HEK293 (cell line): ENCODE results near the gene PTPN20.

Experiments
- IKZF3 ChIP-seq: fragments of 450-650 bp; IDR thresholded peaks from 2 replicates; pipeline ENCODE4 v1.5.0; 2018; ENCODE audit warnings: missing biosample characterization, mild to moderate bottlenecking, missing genetic modification characterization, moderate library complexity
- KLF9 ChIP-seq: fragments of 450-650 bp; formaldehyde crosslinking; IDR thresholded peaks from 2 replicates; pipeline ENCODE4 v1.5.1; 2016; ENCODE audit warnings: missing biosample characterization, missing genetic modification characterization, low read depth
- PRDM1 ChIP-seq: fragments of 450-650 bp; formaldehyde crosslinking; IDR thresholded peaks from 2 replicates; pipeline ENCODE4; 2016; ENCODE audit warnings: missing biosample characterization, missing genetic modification characterization
- SETDB1 ChIP-seq: IDR thresholded peaks from one replicate; pipeline ENCODE4 v1.6.1; 2017; ENCODE audit warnings: mild to moderate bottlenecking, low read length, moderate library complexity, mixed read lengths; ENCODE audit not compliant: insufficient read length
- ZNF341 ChIP-seq: fragments of 450-650 bp; formaldehyde crosslinking; IDR thresholded peaks from 2 replicates; pipeline ENCODE4; 2016; ENCODE audit warnings: low read depth, missing biosample characterization, missing genetic modification characterization
- ZNF654 ChIP-seq: fragments of 450-650 bp; formaldehyde crosslinking; IDR thresholded peaks from 2 replicates; pipeline ENCODE4 v1.5.1; 2016; ENCODE audit warnings: low read depth, missing biosample characterization, missing genetic modification characterization
- TF ChIP-seq, protein P1 (sequence below): fragments of 450-650 bp; formaldehyde crosslinking; IDR thresholded peaks from 2 replicates; pipeline ENCODE4 v1.5.1; 2016; ENCODE audit warnings: missing biosample characterization, missing genetic modification characterization
- TF ChIP-seq, protein P2 (sequence below): fragments of 450-650 bp; formaldehyde crosslinking; IDR thresholded peaks from 2 replicates; pipeline ENCODE4 v1.5.1; 2017; ENCODE audit warnings: missing biosample characterization, mild to moderate bottlenecking, missing genetic modification characterization, moderate library complexity
- TF ChIP-seq, protein P3 (sequence below): fragments of 450-650 bp; formaldehyde crosslinking; IDR thresholded peaks from 2 replicates; pipeline ENCODE4 v1.5.1; 2016; ENCODE audit warnings: missing biosample characterization, missing genetic modification characterization

DNA sequence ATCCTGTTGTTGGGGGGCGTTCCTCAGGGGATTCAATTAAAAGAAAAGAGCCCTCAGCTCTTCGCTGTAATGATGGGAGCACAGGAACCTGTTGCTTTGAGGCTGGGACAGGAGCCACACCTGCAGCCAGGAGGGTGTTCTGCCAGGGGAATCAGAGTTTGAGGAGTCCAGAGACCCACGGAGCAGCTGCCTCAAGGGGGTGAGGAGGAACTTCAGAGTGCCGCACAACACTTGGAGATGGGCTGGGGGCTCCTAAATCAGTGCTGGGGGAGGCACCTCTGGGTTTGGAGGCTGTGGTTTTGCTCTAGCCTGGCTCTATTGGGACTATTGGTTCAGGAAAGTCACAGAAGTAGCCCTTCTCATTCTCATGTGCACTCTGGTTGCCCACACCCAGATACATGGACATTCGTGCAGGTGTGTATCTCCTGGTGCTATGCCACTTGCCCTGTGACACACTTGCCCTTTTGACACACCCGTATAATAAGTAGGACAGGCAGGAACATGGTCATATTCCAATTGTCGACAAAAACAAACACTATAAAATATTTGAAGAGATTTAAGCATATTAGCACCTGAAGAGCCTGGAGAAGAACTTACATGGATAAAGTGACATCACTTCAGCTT is 98.1 kb downstream of the PTPN20 start:
- no peak for TF ChIP-seq PRDM1 (tag by site-specific recombination)
- TF ChIP-seq SETDB1 = no peak
- TF ChIP-seq, protein P1, sequence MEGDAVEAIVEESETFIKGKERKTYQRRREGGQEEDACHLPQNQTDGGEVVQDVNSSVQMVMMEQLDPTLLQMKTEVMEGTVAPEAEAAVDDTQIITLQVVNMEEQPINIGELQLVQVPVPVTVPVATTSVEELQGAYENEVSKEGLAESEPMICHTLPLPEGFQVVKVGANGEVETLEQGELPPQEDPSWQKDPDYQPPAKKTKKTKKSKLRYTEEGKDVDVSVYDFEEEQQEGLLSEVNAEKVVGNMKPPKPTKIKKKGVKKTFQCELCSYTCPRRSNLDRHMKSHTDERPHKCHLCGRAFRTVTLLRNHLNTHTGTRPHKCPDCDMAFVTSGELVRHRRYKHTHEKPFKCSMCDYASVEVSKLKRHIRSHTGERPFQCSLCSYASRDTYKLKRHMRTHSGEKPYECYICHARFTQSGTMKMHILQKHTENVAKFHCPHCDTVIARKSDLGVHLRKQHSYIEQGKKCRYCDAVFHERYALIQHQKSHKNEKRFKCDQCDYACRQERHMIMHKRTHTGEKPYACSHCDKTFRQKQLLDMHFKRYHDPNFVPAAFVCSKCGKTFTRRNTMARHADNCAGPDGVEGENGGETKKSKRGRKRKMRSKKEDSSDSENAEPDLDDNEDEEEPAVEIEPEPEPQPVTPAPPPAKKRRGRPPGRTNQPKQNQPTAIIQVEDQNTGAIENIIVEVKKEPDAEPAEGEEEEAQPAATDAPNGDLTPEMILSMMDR = no peak
- TF ChIP-seq IKZF3 (tag by site-specific recombination) = no peak
- TF ChIP-seq ZNF341 (tag by site-specific recombination) = no peak
- no peak for TF ChIP-seq ZNF654 (tag by site-specific recombination)
- TF ChIP-seq KLF9 (tag by site-specific recombination) = no peak
- TF ChIP-seq, protein P2, sequence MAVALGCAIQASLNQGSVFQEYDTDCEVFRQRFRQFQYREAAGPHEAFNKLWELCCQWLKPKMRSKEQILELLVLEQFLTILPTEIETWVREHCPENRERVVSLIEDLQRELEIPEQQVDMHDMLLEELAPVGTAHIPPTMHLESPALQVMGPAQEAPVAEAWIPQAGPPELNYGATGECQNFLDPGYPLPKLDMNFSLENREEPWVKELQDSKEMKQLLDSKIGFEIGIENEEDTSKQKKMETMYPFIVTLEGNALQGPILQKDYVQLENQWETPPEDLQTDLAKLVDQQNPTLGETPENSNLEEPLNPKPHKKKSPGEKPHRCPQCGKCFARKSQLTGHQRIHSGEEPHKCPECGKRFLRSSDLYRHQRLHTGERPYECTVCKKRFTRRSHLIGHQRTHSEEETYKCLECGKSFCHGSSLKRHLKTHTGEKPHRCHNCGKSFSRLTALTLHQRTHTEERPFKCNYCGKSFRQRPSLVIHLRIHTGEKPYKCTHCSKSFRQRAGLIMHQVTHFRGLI (tag by site-specific recombination) = no peak
- TF ChIP-seq, protein P3, sequence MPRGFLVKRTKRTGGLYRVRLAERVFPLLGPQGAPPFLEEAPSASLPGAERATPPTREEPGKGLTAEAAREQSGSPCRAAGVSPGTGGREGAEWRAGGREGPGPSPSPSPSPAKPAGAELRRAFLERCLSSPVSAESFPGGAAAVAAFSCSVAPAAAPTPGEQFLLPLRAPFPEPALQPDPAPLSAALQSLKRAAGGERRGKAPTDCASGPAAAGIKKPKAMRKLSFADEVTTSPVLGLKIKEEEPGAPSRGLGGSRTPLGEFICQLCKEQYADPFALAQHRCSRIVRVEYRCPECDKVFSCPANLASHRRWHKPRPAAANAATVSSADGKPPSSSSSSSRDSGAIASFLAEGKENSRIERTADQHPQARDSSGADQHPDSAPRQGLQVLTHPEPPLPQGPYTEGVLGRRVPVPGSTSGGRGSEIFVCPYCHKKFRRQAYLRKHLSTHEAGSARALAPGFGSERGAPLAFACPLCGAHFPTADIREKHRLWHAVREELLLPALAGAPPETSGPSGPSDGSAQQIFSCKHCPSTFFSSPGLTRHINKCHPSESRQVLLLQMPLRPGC (tag by site-specific recombination) = no peak
